NCI-H187 (cell line): ENCODE measurements around the gene PIP5K1B.
A peak's percentile ranks its signal among the peaks of the same experiment; 100 is the strongest.

Experiments
- DNase-seq, 2 experiments: peaks; one replicate each; lab custom pipeline; 2025; lab: John Stamatoyannopoulos, UW

The PIP5K1B gene

GRCh38 chr9:68777070-68777763 is 72.2 kb downstream of the PIP5K1B start:
- DNase-seq, result no peak

GRCh38 chr9:68778635-68779034 is 73.6 kb downstream of the PIP5K1B start:
- DNase-seq, result no peak

- peak; percentile 74 to 77 for DNase-seq
Observed at GRCh38 chr9:68779558-68780379, 74.7 kb downstream of the PIP5K1B start.

- DNase-seq, result no peak
Observed at GRCh38 chr9:68780380-68780712, 75.3 kb downstream of the PIP5K1B start.

GRCh38 chr9:68780720-68781119 is 75.7 kb downstream of the PIP5K1B start:
- no peak for DNase-seq

- no peak for DNase-seq
Observed at GRCh38 chr9:68781928-68782327, 76.9 kb downstream of the PIP5K1B start.

- no peak for DNase-seq
Observed at GRCh38 chr9:68782546-68782945, 77.5 kb downstream of the PIP5K1B start.

- DNase-seq, result no peak
Observed at GRCh38 chr9:68785965-68786364, 80.9 kb downstream of the PIP5K1B start.

GRCh38 chr9:68791169-68791568 is 86.1 kb downstream of the PIP5K1B start:
- DNase-seq, result no peak

- DNase-seq, result no peak
Observed at GRCh38 chr9:68793605-68794343, 88.7 kb downstream of the PIP5K1B start.

- DNase-seq, result no peak
Observed at GRCh38 chr9:68794898-68795297, 89.9 kb downstream of the PIP5K1B start.

- no peak for DNase-seq
Observed at GRCh38 chr9:68795411-68795810, 90.4 kb downstream of the PIP5K1B start.

GRCh38 chr9:68797116-68797515 is 92.1 kb downstream of the PIP5K1B start:
- no peak for DNase-seq

- DNase-seq, result no peak
Observed at GRCh38 chr9:68798423-68798822, 93.4 kb downstream of the PIP5K1B start.

- DNase-seq, result no peak
Observed at GRCh38 chr9:68800836-68801235, 95.8 kb downstream of the PIP5K1B start.

- peak; percentile 2 to 25 for DNase-seq
Observed at GRCh38 chr9:68802525-68803015, 97.5 kb downstream of the PIP5K1B start.

GRCh38 chr9:68804911-68805889 is 100.2 kb downstream of the PIP5K1B start:
- DNase-seq, result no peak

- DNase-seq, result no peak
Observed at GRCh38 chr9:68805890-68806517, 101.0 kb downstream of the PIP5K1B start.

GRCh38 chr9:68808338-68808890 is 103.4 kb downstream of the PIP5K1B start:
- DNase-seq, result peak; percentile 38 to 64

GRCh38 chr9:68817079-68817875 is 112.2 kb downstream of the PIP5K1B start:
- DNase-seq, result no peak
